ENCODE results near the gene ADAM21.
"Not testable (repeated sequence)": the region's sequence is repeated elsewhere in the genome, so short reads cannot be mapped to it uniquely, and the experiment has no call there.

- TF ChIP-seq ATF7 (IDR thresholded peaks at IDR 0.05); ATF7 (CRISPR knock-in tag; IDR thresholded peaks at IDR 0.05); NR2C2 (CRISPR knock-in tag; IDR thresholded peaks at IDR 0.05; ENCODE audit: borderline replicate concordance); CTCF (CRISPR knock-in tag; IDR thresholded peaks at IDR 0.05); ISL2 (CRISPR knock-in tag; IDR thresholded peaks at IDR 0.05): not testable (repeated sequence)
Measured at GRCh38 chr14:70426555-70426954, 25.4 kb upstream of the ADAM21 start.

Measured in HepG2 (cell line).